ENCODE data around the gene AKR1C2. TPM values are rescaled to one million over a fixed set of nuclear protein-coding genes. Genes with fewer than 3 reads are reported as not detected.
"Not testable (repeated sequence)": the region's sequence is repeated elsewhere in the genome, so short reads cannot be mapped to it uniquely, and the experiment has no call there.

Gene AKR1C2
- total and polyA plus RNA-seq, 2 donors from 2014 or later, result 11.8 to 16.3 TPM

- DNase-seq, result no peak
- Histone ChIP-seq H3K9ac (ENCODE audit: low read length in 3 of 3) (no peak overlapping the region), H3K27ac (ENCODE audit: low read depth in 2 of 2, low read length in 2 of 2) (no peak overlapping the region), H3K4me3 (ENCODE audit: low read length in 3 of 3) (no peak overlapping the region), H3K36me3 (ENCODE audit: control insufficient read depth in 2 of 3, insufficient read depth in 3 of 3, low read length in 3 of 3) (no peaks in the 10 kb centered on the region), H3K4me1 (ENCODE audit: control insufficient read depth in 2 of 3, insufficient read depth in 2 of 3, low read depth in 1 of 3, low read length in 3 of 3) (peaks cover 0 to 2% (median 0%) of the 10 kb centered on the region in 3 donors), H3K9me3 (ENCODE audit: control insufficient read depth in 2 of 3, insufficient read depth in 1 of 3, low read length in 3 of 3) (no peaks in the 10 kb centered on the region), H3K27me3 (ENCODE audit: control insufficient read depth, insufficient read depth, low read length) (no peaks in the 10 kb centered on the region)
- TF ChIP-seq CTCF (IDR thresholded peaks at IDR 0.05; ENCODE audit: borderline replicate concordance, extremely low read depth, insufficient read depth), result no peak
- no peak for FAIRE-seq
- intact Hi-C loops (cut with DNase I), result no loop called here
These were observed 13.4 kb downstream of the AKR1C2 start for GRCh38 chr10:4990217-4990616.

- FAIRE-seq; H3K27ac ChIP-seq (ENCODE audit: low read depth in 2 of 2, low read length in 2 of 2); intact Hi-C loops (cut with DNase I); H3K27me3 ChIP-seq (ENCODE audit: control insufficient read depth, insufficient read depth, low read length); DNase-seq; H3K9ac ChIP-seq (ENCODE audit: low read length in 3 of 3); H3K4me3 ChIP-seq (ENCODE audit: low read length in 3 of 3); H3K4me1 ChIP-seq (ENCODE audit: control insufficient read depth in 2 of 3, insufficient read depth in 2 of 3, low read depth in 1 of 3, low read length in 3 of 3); H3K9me3 ChIP-seq (ENCODE audit: control insufficient read depth in 2 of 3, insufficient read depth in 1 of 3, low read length in 3 of 3); H3K36me3 ChIP-seq (ENCODE audit: control insufficient read depth in 2 of 3, insufficient read depth in 3 of 3, low read length in 3 of 3): not testable (repeated sequence)
These were observed 15.5 kb downstream of the AKR1C2 start for GRCh38 chr10:4988000-4988641.

GRCh38 chr10:4984971-4985594 is 18.6 kb downstream of the AKR1C2 start:
- Histone ChIP-seq H3K9ac (ENCODE audit: low read length in 3 of 3) (no peak overlapping the region), H3K36me3 (ENCODE audit: control insufficient read depth in 2 of 3, insufficient read depth in 3 of 3, low read length in 3 of 3) (no peaks in the 10 kb centered on the region), H3K4me1 (ENCODE audit: control insufficient read depth in 2 of 3, insufficient read depth in 2 of 3, low read depth in 1 of 3, low read length in 3 of 3) (peaks cover 0 to 9% (median 0%) of the 10 kb centered on the region in 3 donors), H3K27ac (ENCODE audit: low read depth in 2 of 2, low read length in 2 of 2) (no peak overlapping the region), H3K9me3 (ENCODE audit: control insufficient read depth in 2 of 3, insufficient read depth in 1 of 3, low read length in 3 of 3) (no peaks in the 10 kb centered on the region), H3K27me3 (ENCODE audit: control insufficient read depth, insufficient read depth, low read length) (no peaks in the 10 kb centered on the region), H3K4me3 (ENCODE audit: low read length in 3 of 3) (no peak overlapping the region)
- intact Hi-C loops (cut with DNase I), result no loop called here
- DNase-seq (peak in 4 of 5 donors; percentile 22 to 59 (median 41)), FAIRE-seq (no peak)
- no peak for TF ChIP-seq CTCF (IDR thresholded peaks at IDR 0.05; ENCODE audit: borderline replicate concordance, extremely low read depth, insufficient read depth)

- Histone ChIP-seq H3K27ac (ENCODE audit: low read depth in 2 of 2, low read length in 2 of 2) (no peak overlapping the region), H3K36me3 (ENCODE audit: control insufficient read depth in 2 of 3, insufficient read depth in 3 of 3, low read length in 3 of 3) (no peaks in the 10 kb centered on the region), H3K9ac (ENCODE audit: low read length in 3 of 3) (no peak overlapping the region), H3K27me3 (ENCODE audit: control insufficient read depth, insufficient read depth, low read length) (no peaks in the 10 kb centered on the region), H3K9me3 (ENCODE audit: control insufficient read depth in 2 of 3, insufficient read depth in 1 of 3, low read length in 3 of 3) (no peaks in the 10 kb centered on the region), H3K4me1 (ENCODE audit: control insufficient read depth in 2 of 3, insufficient read depth in 2 of 3, low read depth in 1 of 3, low read length in 3 of 3) (peaks cover 0 to 9% (median 0%) of the 10 kb centered on the region in 3 donors), H3K4me3 (ENCODE audit: low read length in 3 of 3) (no peak overlapping the region)
- no peak for DNase-seq
- intact Hi-C loops (cut with DNase I), result no loop called here
- TF ChIP-seq CTCF (IDR thresholded peaks at IDR 0.05; ENCODE audit: borderline replicate concordance, extremely low read depth, insufficient read depth), result no peak
- FAIRE-seq, result no peak
These were observed 19.4 kb downstream of the AKR1C2 start for GRCh38 chr10:4984223-4984622.

All from kidney (tissue), 14 donors.